ENCODE data around the gene CCDC158. TPM values are rescaled to one million over a fixed set of nuclear protein-coding genes. Genes with fewer than 3 reads are reported as not detected.
A peak's percentile ranks its signal among the peaks of the same experiment; 100 is the strongest.

The CCDC158 gene
- total RNA-seq, 3 donors from 2014 or later (not counting 1 experiment from before 2014, with no cell fraction given): not detected

GRCh38 chr4:76302826-76303438 is 118.0 kb downstream of the CCDC158 start:
- intact Hi-C loops (cut with micrococcal nuclease): no loop called here
- peaks cover 34% of the 10 kb centered on the region for H3K4me1 ChIP-seq (ENCODE audit: control insufficient read depth, insufficient read depth, low read length)
- H3K27me3 Mint-ChIP-seq (ENCODE audit: low read depth in 2 of 2): peaks cover 0 to 7% of the 10 kb centered on the region in 2 donors
- no peaks in the 10 kb centered on the region for H3K36me3 ChIP-seq (ENCODE audit: control insufficient read depth, insufficient read depth, low read length)
- H3K27me3 ChIP-seq (ENCODE audit: control insufficient read depth, insufficient read depth, low read length): no peaks in the 10 kb centered on the region
- peaks cover 7% of the 10 kb centered on the region for H3K36me3 Mint-ChIP-seq
- ATAC-seq: no peak
- TF ChIP-seq, protein P1, sequence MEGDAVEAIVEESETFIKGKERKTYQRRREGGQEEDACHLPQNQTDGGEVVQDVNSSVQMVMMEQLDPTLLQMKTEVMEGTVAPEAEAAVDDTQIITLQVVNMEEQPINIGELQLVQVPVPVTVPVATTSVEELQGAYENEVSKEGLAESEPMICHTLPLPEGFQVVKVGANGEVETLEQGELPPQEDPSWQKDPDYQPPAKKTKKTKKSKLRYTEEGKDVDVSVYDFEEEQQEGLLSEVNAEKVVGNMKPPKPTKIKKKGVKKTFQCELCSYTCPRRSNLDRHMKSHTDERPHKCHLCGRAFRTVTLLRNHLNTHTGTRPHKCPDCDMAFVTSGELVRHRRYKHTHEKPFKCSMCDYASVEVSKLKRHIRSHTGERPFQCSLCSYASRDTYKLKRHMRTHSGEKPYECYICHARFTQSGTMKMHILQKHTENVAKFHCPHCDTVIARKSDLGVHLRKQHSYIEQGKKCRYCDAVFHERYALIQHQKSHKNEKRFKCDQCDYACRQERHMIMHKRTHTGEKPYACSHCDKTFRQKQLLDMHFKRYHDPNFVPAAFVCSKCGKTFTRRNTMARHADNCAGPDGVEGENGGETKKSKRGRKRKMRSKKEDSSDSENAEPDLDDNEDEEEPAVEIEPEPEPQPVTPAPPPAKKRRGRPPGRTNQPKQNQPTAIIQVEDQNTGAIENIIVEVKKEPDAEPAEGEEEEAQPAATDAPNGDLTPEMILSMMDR (IDR thresholded peaks at IDR 0.05): no peak
- H3K27ac ChIP-seq (ENCODE audit: low read length): no peak overlapping the region
- peaks cover 0 to 4% of the 10 kb centered on the region in 2 donors for H3K9me3 Mint-ChIP-seq
- no peak overlapping the region for H3K4me3 Mint-ChIP-seq
- no peak overlapping the region for H3K4me3 ChIP-seq (ENCODE audit: low read length)
- peaks cover 3% of the 10 kb centered on the region for H3K9me3 ChIP-seq (ENCODE audit: control insufficient read depth, insufficient read depth, low read length)
- peaks cover 27 to 46% of the 10 kb centered on the region in 2 donors for H3K4me1 Mint-ChIP-seq
- WGBS (ENCODE audit: insufficient coverage): 92% methylated on average over 3 of the region's 3 CpGs
- no peak overlapping the region for H3K27ac Mint-ChIP-seq
- no peak for DNase-seq

- Mint-ChIP-seq H3K9me3 (peaks cover 2 to 4% of the 10 kb centered on the region in 2 donors), H3K27me3 (ENCODE audit: low read depth in 2 of 2) (peaks cover 0 to 7% of the 10 kb centered on the region in 2 donors), H3K4me1 (peaks cover 27 to 46% of the 10 kb centered on the region in 2 donors), H3K36me3 (peaks cover 7% of the 10 kb centered on the region), H3K27ac (no peak overlapping the region), H3K4me3 (no peak overlapping the region)
- Histone ChIP-seq H3K36me3 (ENCODE audit: control insufficient read depth, insufficient read depth, low read length) (no peaks in the 10 kb centered on the region), H3K27me3 (ENCODE audit: control insufficient read depth, insufficient read depth, low read length) (no peaks in the 10 kb centered on the region), H3K27ac (ENCODE audit: low read length) (no peak overlapping the region), H3K4me1 (ENCODE audit: control insufficient read depth, insufficient read depth, low read length) (peaks cover 25% of the 10 kb centered on the region), H3K9me3 (ENCODE audit: control insufficient read depth, insufficient read depth, low read length) (peaks cover 3% of the 10 kb centered on the region), H3K4me3 (ENCODE audit: low read length) (no peak overlapping the region)
- ATAC-seq: no peak
- TF ChIP-seq, protein P1 (IDR thresholded peaks at IDR 0.05): no peak
- 83% methylated on average over 1 of the region's 1 CpG for WGBS (ENCODE audit: insufficient coverage)
- DNase-seq: no peak
- intact Hi-C loops (cut with micrococcal nuclease): no loop called here
Observed at GRCh38 chr4:76301775-76302162, 119.2 kb downstream of the CCDC158 start.

DNA sequence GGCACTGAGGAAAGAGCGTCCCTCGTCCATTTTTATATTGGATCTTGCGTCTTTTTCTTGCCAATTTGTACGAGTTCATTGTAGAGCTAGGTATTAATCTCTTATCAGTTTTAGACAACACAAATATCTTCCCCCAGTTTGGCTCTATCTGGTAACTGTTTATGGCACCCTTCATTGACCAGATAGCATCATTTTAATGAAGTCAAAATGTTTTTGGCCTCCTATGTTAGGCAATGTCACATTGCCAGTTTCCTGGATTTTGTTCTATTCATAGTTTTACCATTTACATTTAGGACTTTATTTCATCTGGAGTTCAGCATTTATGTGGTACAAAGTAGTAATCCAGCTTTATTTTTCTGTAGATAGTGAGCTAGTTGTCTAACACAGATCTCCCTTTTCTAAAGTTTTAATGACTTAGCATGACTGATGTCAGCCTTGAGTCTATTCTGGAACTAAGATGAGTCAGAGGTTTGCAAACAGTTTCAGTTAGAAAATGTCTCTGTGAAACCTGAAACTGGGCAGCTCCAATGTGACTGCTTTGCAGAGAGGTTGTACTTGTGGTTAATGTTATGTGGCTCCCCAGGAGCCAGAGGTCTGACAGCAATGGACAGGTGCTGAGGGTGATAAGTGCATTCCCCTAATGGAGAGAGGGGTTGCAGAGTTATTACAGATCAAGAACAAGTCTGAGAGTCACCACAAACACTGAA is 119.7 kb downstream of the CCDC158 start:
- H3K27me3 ChIP-seq (ENCODE audit: control insufficient read depth, insufficient read depth, low read length): no peaks in the 10 kb centered on the region
- no peaks in the 10 kb centered on the region for H3K36me3 ChIP-seq (ENCODE audit: control insufficient read depth, insufficient read depth, low read length)
- peaks cover 27 to 41% of the 10 kb centered on the region in 2 donors for H3K4me1 Mint-ChIP-seq
- TF ChIP-seq, protein P1 (IDR thresholded peaks at IDR 0.05): no peak
- WGBS (ENCODE audit: insufficient coverage): 93% methylated on average over 4 of the region's 4 CpGs
- H3K4me1 ChIP-seq (ENCODE audit: control insufficient read depth, insufficient read depth, low read length): peaks cover 23% of the 10 kb centered on the region
- ATAC-seq: peak; percentile 24 to 46 (median 32)
- intact Hi-C loops (cut with micrococcal nuclease): no loop called here
- H3K27me3 Mint-ChIP-seq (ENCODE audit: low read depth in 2 of 2): peaks cover 2 to 7% of the 10 kb centered on the region in 2 donors
- no peak overlapping the region for H3K4me3 Mint-ChIP-seq
- peak overlapping the region in 1 of 2 donors; percentile 29 for H3K27ac Mint-ChIP-seq
- DNase-seq: no peak
- H3K27ac ChIP-seq (ENCODE audit: low read length): no peak overlapping the region
- H3K9me3 ChIP-seq (ENCODE audit: control insufficient read depth, insufficient read depth, low read length): peaks cover 3% of the 10 kb centered on the region
- H3K9me3 Mint-ChIP-seq: peaks cover 2 to 5% of the 10 kb centered on the region in 2 donors
- no peak overlapping the region for H3K4me3 ChIP-seq (ENCODE audit: low read length)
- peaks cover 11% of the 10 kb centered on the region for H3K36me3 Mint-ChIP-seq

All from natural killer cell (primary cell).